NCI-H2029 (cell line): ENCODE results near the gene NUS1.
"Not testable (repeated sequence)": the region's sequence is repeated elsewhere in the genome, so short reads cannot be mapped to it uniquely, and the experiment has no call there.

Experiments used
- DNase-seq: peaks from one replicate; lab custom pipeline; 2025; lab: John Stamatoyannopoulos, UW

The NUS1 gene

DNA sequence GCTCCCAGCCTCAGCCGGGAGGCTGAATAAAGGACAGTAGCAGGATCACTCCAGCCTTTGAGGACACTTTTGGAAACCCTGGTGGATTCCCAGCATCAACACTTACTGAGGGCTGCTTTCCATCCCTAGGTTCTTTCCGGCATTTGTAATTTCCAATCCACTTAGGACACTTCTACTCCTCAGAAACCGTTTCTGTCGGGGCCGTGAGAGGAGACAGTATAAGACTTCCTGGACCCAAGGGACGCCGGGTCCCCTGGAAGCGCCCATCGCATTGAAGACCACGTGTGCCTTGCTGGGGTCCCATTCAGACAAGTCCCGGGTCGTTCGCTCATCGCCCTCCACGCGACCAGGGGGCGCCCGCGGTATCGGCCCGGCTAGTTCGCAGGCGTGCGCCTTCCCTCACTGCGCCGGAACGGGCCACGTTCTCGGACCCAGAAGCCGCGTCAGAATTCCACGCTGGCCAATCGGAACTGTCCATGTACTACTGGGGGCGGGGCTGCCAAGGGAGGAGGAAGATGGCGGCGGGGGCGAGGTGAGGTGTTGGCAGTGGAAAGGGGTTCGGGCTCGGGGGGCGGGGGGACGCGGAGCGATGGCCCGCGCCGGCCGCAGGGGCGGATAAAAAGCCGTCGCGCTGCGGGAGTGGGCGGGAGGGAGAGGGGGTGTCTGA, at the start of gene NUS1:
NUS1 (plus strand) TSS at position 479 of the 667 bp plus-strand sequence. CDS start 202 bp downstream, outside the sequence.
- DNase-seq, result peak; percentile 98

DNA sequence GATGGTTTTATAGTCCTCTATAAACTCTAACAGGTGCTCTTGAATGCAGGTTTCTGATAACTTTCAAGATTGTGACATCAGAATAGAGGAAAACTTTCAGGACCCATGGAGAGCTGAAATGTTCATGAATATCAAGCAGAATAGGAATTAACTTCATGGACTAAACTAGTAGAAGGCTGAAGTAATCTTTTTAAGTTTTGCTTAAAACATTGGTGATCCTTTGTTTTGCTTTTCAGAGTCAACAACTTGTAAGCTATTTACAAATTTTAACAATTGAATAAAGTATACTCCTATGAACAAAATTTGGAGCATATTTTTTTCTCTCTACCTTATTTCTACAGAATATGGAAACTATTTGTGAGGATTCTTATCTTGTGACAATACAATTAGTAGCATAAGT, 47.7 kb upstream of the NUS1 start:
- no peak for DNase-seq

DNA sequence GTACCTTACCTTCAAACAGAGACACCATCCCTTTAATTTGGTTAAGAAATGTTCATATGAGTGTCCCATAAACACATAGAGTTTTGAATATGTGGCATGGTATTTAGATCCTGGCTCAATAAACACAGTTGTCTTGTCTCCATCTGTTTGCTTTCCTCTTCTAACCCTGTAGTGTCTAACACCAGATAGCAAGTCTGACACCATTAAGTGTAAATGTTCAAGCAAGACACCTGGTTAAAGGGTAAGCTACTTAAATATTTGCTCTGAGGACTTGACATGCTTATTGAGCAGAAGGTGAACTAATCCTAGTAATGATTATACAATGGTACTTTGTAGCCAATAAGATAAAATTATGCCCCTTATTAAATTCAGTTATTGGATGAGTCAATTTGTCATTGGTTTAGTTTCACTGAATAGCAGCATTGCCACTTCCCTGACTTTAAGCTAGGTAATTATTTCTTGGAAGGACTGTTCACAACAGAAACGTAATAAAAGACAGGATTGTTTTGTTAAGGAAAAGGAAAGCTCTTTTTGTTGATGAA, 46.1 kb upstream of the NUS1 start:
- no peak for DNase-seq

DNA sequence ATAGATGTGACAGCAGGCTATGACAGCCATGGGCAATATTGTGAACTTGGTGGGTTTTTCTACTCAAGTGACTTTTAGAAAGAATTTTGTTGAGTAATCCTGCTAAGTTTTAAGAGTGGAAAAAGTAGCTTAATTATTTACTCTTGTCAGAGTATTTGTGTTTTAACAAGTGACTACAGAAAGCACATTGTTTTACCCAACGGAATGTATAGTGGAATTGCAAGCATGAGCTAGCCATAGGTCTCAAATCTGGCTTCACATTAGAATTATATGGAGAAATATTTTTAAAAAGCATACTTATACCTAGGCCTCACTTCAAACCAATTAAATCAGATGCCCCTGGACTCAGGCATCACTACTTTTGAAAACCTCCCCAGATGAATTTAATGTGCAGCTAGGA, 37.5 kb upstream of the NUS1 start:
- no peak for DNase-seq

DNA sequence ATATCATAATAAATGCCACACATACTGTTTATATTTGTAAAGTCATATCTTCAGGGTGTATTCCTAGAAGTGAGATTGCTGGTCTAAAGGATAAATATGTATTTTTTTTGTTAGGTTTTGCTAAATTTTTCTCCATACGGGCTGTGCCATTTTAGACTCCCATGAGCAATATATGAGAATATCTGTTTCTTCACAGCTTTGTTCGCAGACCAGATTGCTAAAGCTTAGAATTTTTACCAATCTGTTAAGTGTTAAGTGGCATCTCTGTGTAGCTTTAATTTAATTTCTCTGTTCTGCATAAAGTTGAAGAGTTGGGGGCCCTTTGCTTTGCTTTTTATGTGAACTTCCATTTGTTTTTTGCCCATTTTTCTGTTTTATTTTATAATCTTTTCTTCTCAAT, 32.3 kb upstream of the NUS1 start:
- DNase-seq, result no peak

DNA sequence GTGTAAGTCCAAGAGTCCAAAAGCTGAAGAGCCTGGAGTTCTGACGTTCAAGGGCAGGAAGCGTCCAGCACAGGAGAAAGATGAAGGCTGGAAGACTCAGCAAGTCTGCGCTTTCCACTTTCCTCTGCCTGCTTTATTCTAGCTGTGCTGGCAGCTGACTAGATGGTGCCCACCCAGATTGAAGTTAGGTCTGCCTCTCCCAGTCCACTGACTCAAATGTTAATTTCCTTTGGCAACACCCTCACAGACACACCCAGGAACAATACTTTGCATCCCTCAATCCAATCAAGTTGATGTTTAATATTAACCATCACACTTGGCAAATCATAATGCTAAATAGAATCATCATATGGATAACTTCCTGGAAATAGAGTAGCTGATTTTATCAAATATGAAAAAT, 23.3 kb upstream of the NUS1 start:
- not testable (repeated sequence) for DNase-seq

DNA sequence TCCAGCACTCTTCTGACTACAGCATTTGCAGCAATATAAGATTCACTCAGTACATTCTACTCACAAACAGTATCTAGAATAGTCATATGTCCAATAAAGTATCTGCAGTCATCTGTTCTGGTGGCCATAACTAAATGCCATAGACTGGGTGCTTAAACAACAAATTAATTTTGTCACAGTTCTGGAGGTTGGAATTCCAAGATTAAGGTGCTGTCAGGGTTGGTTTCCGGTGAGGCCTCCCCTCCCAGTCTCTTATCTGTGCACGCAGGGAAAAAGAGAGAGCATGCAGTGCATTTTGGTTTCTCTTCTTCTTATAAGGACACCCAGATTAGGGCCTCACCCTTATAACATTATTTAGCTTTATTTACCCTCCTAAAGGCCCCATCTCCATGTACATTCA, 21.3 kb upstream of the NUS1 start:
- DNase-seq, result no peak

DNA sequence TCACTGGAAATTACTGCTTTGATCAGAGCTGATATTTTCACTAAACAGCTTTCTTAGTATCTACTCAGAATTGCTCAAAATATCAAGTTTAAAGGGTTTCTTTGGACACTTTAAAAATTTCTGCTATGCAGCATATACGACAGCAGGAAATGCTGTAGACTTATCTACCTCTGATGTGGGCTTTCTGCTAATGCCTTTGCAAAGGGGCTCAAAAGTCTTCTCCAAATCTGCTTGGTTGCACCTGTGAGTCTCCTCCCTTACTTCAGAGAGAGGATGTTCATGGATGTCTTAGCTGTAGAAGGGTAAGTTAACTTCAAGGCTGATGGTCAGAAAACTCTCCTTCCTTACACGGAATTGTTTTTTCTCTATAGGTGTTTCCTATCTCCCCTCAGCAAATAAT, 19.9 kb upstream of the NUS1 start:
- no peak for DNase-seq

DNA sequence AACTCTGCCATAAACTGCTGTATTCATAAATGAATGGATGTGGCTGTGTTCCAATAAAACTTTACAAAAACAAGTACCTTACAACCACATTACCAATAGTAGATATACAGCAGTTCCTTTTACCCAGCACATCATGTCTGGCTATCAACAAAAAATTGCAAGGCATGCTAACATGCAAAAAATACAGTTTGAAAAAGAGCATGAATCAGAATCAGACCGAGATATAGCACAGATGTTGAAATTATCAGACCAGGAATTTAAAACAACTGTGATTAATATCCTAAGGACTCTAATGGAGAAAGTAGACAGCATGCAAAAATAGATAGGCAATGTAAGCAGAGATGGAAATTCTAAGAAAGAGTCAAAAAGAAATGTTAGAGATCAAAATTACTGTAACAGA, 8.4 kb upstream of the NUS1 start:
- DNase-seq, result no peak

DNA sequence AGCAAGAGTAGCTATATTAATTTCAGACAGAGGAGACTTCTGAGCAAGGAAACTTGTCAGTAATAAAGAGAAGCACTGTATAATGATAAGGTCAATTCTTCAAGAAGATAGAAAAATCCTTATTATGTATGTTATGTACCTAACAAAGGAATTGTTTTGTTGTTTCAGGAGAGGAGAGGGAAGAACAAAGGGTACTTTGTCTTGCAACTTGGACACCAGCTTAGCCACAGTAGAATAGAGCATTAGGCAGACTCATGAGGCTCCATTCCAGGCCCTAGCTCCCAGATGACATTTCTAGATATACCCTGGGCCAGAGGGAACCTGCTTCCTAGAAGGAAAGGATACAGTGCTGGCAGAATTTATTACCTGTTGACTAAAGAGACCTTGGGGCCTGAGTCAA, 6.5 kb upstream of the NUS1 start:
- no peak for DNase-seq

DNA sequence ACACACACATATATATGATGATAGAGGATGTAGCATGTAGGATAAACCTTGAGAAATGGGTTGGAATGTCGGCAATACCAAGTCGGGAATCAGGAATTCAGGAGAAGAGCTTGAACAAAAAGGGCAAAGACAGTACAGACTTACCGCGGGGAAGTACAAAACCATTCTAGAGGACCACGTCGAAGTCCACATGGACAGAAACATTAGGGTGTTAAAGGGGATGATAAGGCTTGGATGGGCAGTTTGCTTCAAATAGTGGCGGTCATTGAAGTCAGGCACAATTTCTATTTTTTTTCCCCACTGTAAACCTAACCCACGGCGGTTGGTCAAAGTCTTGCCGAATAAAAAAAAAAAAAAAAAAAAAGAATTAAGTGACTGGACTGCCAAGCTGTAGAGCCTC, 766 bp upstream of the NUS1 start:
- DNase-seq, result no peak

DNA sequence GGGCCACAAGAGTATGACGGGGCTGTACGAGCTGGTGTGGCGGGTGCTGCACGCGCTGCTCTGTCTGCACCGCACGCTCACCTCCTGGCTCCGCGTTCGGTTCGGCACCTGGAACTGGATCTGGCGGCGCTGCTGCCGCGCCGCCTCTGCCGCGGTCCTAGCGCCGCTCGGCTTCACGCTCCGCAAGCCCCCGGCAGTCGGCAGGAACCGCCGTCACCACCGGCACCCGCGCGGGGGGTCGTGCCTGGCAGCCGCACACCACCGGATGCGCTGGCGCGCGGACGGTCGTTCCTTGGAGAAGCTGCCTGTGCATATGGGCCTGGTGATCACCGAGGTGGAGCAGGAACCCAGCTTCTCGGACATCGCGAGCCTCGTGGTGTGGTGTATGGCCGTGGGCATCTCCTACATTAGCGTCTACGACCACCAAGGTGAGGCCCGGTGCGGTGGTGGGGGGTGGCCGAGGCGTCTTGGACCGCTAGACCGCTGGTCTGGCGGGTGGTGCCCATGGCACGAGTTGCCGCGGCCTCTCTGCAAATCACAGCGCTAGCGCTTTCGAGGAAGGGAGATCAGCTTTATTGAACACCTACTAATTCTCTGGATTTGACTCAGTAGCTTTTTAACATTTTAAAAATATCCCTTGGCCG, 511 bp downstream of the NUS1 start:
- not testable (repeated sequence) for DNase-seq

DNA sequence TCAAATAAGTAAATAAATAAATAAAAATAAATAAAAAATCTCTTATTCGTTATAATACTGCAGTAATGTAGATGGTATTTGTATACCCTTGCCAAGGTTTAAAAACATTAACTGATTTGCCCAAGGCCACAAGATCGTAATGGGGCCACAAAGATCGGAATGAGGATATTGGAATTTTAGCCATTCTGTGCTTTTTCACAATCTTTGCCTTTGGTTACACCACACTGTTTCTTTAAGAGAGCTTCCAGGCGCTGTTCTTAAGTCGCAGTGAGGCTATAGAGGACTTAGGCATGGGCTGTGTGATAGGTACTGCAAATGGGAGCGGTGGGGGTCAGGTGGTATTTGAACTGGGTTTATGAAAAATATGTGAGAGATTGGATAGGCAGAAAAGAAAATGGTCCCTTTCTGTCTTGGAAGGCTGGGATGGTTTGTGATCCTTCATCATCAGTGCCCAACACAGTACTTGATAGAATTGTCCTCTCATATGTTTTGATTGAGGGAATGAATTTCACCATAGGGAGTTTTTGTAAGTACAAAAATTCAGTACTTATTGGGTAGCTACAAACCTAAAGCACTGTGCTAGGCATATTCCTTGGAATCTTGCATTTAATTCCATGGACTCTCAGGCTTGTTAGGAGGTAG, 1.4 kb downstream of the NUS1 start:
- DNase-seq, result no peak

DNA sequence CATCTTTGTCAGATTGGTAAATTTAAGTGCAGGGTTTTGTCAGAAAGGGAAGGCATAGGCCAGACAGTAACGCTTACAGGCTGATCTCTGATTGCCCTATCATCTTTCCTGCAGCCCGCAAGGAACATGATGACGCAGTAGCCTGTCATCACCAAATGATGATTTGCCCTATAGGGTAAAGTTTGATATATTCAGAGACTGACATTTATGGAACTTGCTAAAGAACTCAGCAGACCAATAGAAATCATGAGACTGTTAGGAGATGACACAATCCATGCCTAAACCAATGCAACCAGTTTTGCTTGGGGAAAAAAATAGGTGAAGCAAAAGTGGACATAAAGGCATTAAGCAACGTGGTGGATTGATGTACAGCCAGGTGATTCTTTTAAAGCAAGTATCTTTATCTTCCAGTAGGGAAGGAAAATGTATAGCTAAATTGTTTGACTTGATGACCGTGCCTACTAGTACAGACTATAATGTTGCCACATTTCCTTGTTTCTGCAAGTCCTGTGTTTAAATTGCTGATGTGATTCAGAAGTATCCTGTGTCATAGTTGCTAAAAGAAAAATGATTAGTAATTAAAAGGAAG, 2.4 kb downstream of the NUS1 start:
- no peak for DNase-seq

DNA sequence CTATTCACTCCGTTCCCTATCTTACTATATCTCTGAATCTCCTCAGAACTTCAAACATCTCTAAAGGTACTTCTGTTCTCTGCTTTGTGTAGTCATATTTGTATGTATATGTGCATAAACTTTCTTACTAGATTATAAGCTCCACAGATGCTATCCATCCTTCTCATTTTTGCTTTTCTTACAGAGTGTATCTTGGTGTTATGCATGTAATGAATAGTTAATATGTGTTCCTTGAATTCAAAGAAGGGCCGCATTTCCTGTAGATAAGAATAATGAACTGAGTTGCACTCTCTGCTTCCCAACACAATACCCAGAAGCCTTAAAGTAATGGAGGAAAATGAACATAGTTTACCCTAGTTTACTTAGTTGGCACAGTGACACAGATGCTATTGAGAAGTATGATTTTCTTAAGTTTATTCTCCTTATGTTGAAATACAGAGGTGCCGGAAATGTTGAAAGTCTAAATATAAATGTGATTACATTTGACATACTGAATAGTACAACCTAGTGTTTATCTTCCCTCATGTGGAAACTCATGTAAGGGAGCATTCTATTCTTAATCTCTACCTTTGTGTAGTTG, 6.0 kb downstream of the NUS1 start:
- no peak for DNase-seq

DNA sequence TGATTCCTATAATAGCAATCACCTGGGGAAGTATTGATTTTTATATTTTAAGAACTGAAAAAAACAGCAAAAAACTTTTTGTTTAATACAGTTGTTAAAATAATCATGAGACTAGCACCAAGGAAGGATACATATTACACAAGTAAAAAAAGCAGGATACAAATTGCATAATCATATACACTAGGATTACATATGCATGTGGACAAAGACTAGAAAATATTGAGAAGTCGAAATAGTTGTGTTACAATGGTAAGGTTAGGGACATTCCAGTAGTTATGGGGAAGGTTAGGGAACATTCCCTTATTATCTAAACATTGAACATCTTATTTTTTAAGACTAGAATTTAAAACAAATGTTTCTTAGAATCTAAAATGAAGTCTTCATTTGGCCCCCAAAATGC, 9.5 kb downstream of the NUS1 start:
- no peak for DNase-seq

DNA sequence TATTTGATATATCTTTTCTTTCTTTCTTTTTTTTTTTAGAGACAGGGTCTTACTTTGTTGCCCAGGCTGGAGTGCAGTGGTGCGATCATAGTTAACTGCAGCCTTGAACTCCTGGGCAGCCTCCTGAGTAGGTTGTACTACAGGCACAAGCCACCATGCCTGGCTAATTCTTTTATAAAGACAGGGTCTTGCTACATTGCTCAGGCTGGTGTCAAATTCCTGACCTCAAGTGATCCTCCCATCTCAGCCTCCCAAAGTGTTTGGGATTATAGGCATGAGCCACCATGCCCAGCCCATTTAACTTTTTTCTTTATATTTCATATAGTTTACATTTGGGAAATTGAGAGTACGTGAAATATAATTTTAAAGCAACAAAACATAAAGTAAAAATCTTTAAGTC, 10.1 kb downstream of the NUS1 start:
- no peak for DNase-seq

DNA sequence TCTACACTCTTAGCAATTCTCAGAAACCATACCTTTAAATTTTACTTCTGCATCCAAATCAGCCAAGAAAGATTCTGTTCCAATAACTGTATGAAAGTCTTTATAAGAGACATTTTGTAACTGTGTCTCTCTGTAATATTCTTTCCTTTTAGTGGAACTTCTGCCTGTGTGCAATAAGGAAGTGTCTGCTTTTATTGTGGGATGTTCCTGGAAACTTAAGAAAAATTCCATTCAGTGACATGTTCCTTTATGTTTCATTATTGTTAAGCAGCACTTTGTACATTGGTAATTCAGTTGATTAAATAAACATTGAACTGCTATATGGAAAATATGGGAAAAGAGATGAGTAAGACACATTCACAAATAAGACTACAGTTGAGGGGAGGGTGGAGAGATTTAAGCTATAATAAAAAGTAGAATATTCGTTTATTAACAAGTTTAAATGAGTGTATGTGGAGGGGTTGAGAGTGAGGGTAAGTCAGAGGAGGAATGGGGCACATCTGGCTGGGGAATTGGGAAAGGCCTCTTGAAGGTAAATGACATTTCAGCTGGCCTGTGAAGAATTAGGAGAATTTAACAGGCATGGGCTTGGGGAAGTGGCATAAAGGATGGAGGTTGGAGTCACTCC, 11.9 kb downstream of the NUS1 start:
- no peak for DNase-seq

DNA sequence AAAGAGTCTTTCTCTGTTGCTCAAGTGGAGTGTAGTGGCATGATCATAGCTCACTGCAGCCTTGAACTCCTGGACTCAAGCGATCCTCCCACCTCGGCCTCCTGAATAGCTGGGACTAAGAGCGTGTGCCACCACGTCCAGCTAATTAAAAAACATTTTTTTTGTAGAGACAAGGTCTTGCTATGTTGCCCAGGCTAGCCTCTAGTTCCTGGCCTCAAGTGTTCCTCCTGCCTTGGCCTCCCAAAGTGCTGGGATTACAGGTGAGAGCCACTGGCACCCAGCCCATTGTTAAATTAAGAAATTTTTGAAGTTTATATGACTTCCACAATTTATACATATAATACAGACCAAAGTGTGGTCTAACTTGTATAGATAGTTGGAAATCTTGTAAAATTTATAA, 14.3 kb downstream of the NUS1 start:
- DNase-seq, result not testable (repeated sequence)

DNA sequence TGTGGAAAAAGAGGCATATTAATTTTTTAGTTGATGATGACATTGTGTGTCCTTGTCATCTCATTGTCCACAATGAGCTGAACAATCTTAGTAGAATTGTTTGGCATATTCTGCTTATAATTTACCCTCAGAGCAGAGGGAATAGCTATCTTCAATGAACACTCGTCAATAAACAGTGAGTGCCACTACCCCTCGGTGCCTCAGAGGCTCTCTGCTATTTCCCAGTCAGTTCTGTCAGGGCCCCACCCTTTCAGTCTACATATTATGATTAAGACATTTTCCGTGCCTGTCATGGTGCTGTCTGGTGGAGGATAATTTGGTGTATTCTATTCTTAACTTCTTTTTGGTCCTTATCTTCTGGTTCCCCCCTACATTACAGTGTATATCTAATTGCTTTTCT, 31.2 kb downstream of the NUS1 start:
- DNase-seq, result no peak

DNA sequence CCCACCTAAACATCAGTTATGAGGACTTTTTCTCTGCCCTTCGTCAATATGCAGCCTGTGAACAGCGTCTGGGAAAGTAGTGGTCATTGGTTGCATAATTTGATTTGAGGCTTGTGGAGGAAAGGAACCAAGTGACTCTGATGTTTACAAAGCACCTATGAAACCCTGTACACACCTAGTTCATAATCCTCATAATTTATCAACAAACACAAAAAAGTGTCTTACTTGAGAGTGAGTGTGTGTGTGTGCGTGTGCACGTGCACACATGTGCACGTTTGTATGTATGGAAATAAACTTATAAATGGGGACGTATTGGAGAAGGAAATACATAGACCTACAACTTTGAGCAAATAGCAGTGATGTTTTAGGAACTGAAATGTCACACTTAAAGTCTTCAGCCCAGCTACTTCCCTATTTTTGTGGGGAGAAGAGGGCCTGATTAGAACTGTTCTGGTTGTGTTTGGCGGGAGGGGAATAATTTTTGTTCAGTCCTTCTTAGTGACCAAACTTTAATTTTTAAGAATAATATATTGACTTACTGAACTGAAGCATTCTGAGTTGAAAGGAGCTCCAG, 31.8 kb downstream of the NUS1 start:
- DNase-seq, result not testable (repeated sequence)

DNA sequence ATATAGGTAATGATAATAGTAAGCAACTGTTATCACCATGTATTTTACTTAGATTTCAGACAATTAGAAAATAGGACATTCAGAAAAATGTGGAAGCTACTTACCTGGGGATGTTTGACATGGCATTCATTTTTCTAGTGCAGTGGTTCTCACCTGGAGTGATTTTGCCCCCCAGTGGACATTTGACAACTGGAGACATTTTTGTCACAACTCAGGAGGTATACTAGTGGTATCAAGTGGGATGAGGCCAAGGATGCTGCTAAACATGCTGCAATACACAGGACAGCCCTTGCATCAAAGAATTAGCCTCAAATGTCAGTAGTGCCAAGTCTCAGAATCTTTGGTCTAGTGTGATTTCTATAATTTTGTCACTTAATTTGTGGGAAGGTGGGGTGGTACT, 36.1 kb downstream of the NUS1 start:
- no peak for DNase-seq
